AG10803 (cell line): ENCODE data around the gene GDE1.
A peak's percentile ranks its signal among the peaks of the same experiment; 100 is the strongest.

Experiments
- DNase-seq: peaks from one replicate; pipeline ENCODE4 v3.0.0; 2010; ENCODE audit warnings: low read depth
- H3K4me3 ChIP-seq: 2 replicates; pipeline ENCODE4 v1.5.1; 2011; ENCODE audit warnings: mild to moderate bottlenecking, low read length, control low read depth
- CTCF ChIP-seq: conservative IDR thresholded peaks from 2 replicates; pipeline ENCODE4 v1.5.1; 2011; ENCODE audit warnings: mild to moderate bottlenecking, low read length, control low read depth, inconsistent platforms

Gene GDE1

GRCh38 chr16:19515757-19516156, 6.1 kb downstream of the GDE1 start:
- H3K4me3 ChIP-seq = no peak overlapping the region
- TF ChIP-seq CTCF = no peak
- DNase-seq = no peak

GRCh38 chr16:19513377-19514053, 8.4 kb downstream of the GDE1 start:
- H3K4me3 ChIP-seq = no peak overlapping the region
- peak; percentile 25 for DNase-seq
- no peak for TF ChIP-seq CTCF

- H3K4me3 ChIP-seq = no peak overlapping the region
- no peak for TF ChIP-seq CTCF
- DNase-seq = no peak
These were observed 9.6 kb downstream of the GDE1 start for GRCh38 chr16:19512297-19512696.

- TF ChIP-seq CTCF = no peak
- H3K4me3 ChIP-seq = no peak overlapping the region
- DNase-seq = no peak
These were observed 14.0 kb downstream of the GDE1 start for GRCh38 chr16:19507867-19508266.

GRCh38 chr16:19506965-19507364, 14.9 kb downstream of the GDE1 start:
- DNase-seq = no peak
- no peak overlapping the region for H3K4me3 ChIP-seq
- no peak for TF ChIP-seq CTCF

GRCh38 chr16:19505600-19506303, 16.1 kb downstream of the GDE1 start:
- no peak for TF ChIP-seq CTCF
- peak; percentile 35 for DNase-seq

GRCh38 chr16:19503461-19504075, 18.3 kb downstream of the GDE1 start:
- TF ChIP-seq CTCF = no peak
- no peak for DNase-seq
- H3K4me3 ChIP-seq = no peak overlapping the region

More at GRCh38 chr16:19505600-19506303, 16.1 kb downstream of the GDE1 start:
- H3K4me3 ChIP-seq = no peak overlapping the region
